Measurements from ENCODE around the gene MESD. TPM values are rescaled to one million over a fixed set of nuclear protein-coding genes. Genes with fewer than 3 reads are reported as not detected.

The MESD gene
- total and polyA plus RNA-seq, 2 donors from 2014 or later: 23.3 to 30.9 TPM

- no peaks in the 10 kb centered on the region for H3K27me3 ChIP-seq (ENCODE audit: control insufficient read depth, insufficient read depth, low read length)
- no peaks in the 10 kb centered on the region for H3K9me3 ChIP-seq (ENCODE audit: control insufficient read depth in 2 of 3, insufficient read depth in 1 of 3, low read length in 3 of 3)
- H3K4me3 ChIP-seq (ENCODE audit: low read length in 3 of 3): no peak overlapping the region
- peaks cover 0 to 22% (median 21%) of the 10 kb centered on the region in 3 donors for H3K36me3 ChIP-seq (ENCODE audit: control insufficient read depth in 2 of 3, insufficient read depth in 3 of 3, low read length in 3 of 3)
- no peak for TF ChIP-seq CTCF (IDR thresholded peaks at IDR 0.05; ENCODE audit: borderline replicate concordance, extremely low read depth, insufficient read depth)
- FAIRE-seq (no peak), DNase-seq (no peak)
- intact Hi-C loops (cut with DNase I): no loop called here
- no peak overlapping the region for H3K27ac ChIP-seq (ENCODE audit: low read depth in 2 of 2, low read length in 2 of 2)
- H3K9ac ChIP-seq (ENCODE audit: low read length in 3 of 3): no peak overlapping the region
- no peaks in the 10 kb centered on the region for H3K4me1 ChIP-seq (ENCODE audit: control insufficient read depth in 2 of 3, insufficient read depth in 2 of 3, low read depth in 1 of 3, low read length in 3 of 3)
Measured at GRCh38 chr15:80979538-80980200, 9.9 kb downstream of the MESD start.

- Histone ChIP-seq H3K9ac (ENCODE audit: low read length in 3 of 3) (no peak overlapping the region), H3K27me3 (ENCODE audit: control insufficient read depth, insufficient read depth, low read length) (no peaks in the 10 kb centered on the region), H3K27ac (ENCODE audit: low read depth in 2 of 2, low read length in 2 of 2) (no peak overlapping the region), H3K9me3 (ENCODE audit: control insufficient read depth in 2 of 3, insufficient read depth in 1 of 3, low read length in 3 of 3) (no peaks in the 10 kb centered on the region), H3K36me3 (ENCODE audit: control insufficient read depth in 2 of 3, insufficient read depth in 3 of 3, low read length in 3 of 3) (peaks cover 0 to 22% (median 21%) of the 10 kb centered on the region in 3 donors), H3K4me3 (ENCODE audit: low read length in 3 of 3) (no peak overlapping the region), H3K4me1 (ENCODE audit: control insufficient read depth in 2 of 3, insufficient read depth in 2 of 3, low read depth in 1 of 3, low read length in 3 of 3) (no peaks in the 10 kb centered on the region)
- intact Hi-C loops (cut with DNase I): no loop called here
- no peak for TF ChIP-seq CTCF (IDR thresholded peaks at IDR 0.05; ENCODE audit: borderline replicate concordance, extremely low read depth, insufficient read depth)
- DNase-seq (no peak), FAIRE-seq (no peak)
Measured at GRCh38 chr15:80978685-80979329, 10.8 kb downstream of the MESD start.

DNA sequence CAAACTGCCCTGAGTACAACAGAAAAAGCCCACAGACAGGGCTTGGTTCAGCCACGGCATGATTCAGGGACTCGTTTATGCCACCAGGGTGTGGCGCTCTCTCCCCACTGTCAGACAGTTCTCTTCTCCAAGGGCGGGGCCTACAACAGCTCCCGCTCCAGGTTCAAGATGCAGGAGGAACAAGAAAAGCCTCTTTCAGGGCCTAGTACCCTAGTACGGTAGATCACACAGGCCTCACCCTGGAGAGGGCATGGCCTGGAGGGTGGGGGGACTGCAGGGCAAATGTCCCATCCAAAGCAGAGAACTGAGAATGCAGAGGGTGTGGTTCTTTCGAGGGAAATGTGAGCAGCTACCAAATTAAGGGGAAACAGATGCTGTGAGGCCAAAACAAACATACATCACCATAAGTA is 12.0 kb downstream of the MESD start:
- Histone ChIP-seq H3K9me3 (ENCODE audit: control insufficient read depth in 2 of 3, insufficient read depth in 1 of 3, low read length in 3 of 3) (no peaks in the 10 kb centered on the region), H3K36me3 (ENCODE audit: control insufficient read depth in 2 of 3, insufficient read depth in 3 of 3, low read length in 3 of 3) (peaks cover 0 to 22% (median 21%) of the 10 kb centered on the region in 3 donors), H3K4me3 (ENCODE audit: low read length in 3 of 3) (no peak overlapping the region), H3K9ac (ENCODE audit: low read length in 3 of 3) (no peak overlapping the region), H3K27me3 (ENCODE audit: control insufficient read depth, insufficient read depth, low read length) (no peaks in the 10 kb centered on the region), H3K4me1 (ENCODE audit: control insufficient read depth in 2 of 3, insufficient read depth in 2 of 3, low read depth in 1 of 3, low read length in 3 of 3) (no peaks in the 10 kb centered on the region), H3K27ac (ENCODE audit: low read depth in 2 of 2, low read length in 2 of 2) (no peak overlapping the region)
- no peak for FAIRE-seq
- peak in 3 of 5 donors; percentile 29 to 51 (median 38) for DNase-seq
- intact Hi-C loops (cut with DNase I): no loop called here
- peak; percentile 30 for TF ChIP-seq CTCF (IDR thresholded peaks at IDR 0.05; ENCODE audit: borderline replicate concordance, extremely low read depth, insufficient read depth)
